A673 (cell line): ENCODE results near the gene AFM.

Experiments used
- EZH2 ChIP-seq: fragments of 200-600 bp; sonication (generic); IDR thresholded peaks from 2 replicates; pipeline ENCODE4 v1.6.1; 2017; ENCODE audit warnings: borderline replicate concordance, low read depth, mild to moderate bottlenecking, mixed read lengths, antibody characterized with exemption, low read length; ENCODE audit not compliant: poor library complexity, severe bottlenecking
- TF ChIP-seq, protein P1 (sequence below): fragments of 300-800, 200-600 bp; sonication (generic); conservative IDR thresholded peaks from 2 replicates; pipeline ENCODE4 v1.5.1; 2017; ENCODE audit warnings: low read depth, mild to moderate bottlenecking, antibody characterized with exemption, low read length, moderate library complexity, mixed read lengths

DNA sequence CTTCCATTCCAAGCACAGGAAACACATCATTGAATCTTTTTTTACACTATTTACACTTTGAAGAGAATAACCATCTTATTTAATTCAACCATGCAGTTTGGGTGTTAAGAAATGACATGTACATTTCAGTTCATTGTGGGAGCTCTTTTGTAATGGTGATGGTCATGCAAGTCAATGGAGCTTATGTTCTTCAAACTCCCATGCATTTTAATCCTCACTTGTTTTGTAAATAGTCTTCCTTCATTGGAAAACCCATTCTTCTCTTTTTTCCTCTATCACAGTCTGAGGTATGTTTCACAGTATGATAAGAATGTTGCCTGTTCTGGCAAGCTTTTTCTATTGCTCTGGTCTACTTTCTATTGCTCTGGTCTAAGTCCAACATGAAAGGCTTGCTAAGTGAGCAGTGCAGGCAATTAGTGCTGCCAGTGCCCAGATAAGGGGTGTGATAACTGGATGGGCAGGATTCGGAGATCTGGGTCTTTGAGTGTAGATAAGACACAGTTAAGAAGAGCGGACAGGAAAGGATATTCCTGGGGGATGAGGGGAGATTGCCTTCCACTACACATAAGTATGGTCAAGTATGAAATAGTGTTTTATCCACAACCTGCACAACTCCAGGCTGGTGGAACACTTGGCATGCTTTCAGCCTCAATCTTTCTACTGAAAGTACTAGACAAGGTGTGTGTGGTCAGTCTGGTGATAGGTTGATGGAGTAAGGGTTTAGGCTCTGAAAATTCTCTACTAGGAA, 28.4 kb upstream of the AFM start:
- TF ChIP-seq, protein P1, sequence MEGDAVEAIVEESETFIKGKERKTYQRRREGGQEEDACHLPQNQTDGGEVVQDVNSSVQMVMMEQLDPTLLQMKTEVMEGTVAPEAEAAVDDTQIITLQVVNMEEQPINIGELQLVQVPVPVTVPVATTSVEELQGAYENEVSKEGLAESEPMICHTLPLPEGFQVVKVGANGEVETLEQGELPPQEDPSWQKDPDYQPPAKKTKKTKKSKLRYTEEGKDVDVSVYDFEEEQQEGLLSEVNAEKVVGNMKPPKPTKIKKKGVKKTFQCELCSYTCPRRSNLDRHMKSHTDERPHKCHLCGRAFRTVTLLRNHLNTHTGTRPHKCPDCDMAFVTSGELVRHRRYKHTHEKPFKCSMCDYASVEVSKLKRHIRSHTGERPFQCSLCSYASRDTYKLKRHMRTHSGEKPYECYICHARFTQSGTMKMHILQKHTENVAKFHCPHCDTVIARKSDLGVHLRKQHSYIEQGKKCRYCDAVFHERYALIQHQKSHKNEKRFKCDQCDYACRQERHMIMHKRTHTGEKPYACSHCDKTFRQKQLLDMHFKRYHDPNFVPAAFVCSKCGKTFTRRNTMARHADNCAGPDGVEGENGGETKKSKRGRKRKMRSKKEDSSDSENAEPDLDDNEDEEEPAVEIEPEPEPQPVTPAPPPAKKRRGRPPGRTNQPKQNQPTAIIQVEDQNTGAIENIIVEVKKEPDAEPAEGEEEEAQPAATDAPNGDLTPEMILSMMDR, result no peak
- no peak for TF ChIP-seq EZH2
